Activated T-helper 17 cell treated with anti-CD3 and anti-CD28 coated beads, Interleukin-2, amount 50 U/mL, for 72 hours (primary cell): ENCODE measurements around the gene MYBPHL. TPM values are rescaled to one million over a fixed set of nuclear protein-coding genes. Genes with fewer than 3 reads are reported as not detected.

ENCODE experiments used
- ATAC-seq: fragments of 150-1000 bp; cut with Tn5 transposase; replicated peaks from 2 replicates; pipeline ENCODE4 v1.10.0; 2021; ENCODE audit warnings: mild to moderate bottlenecking, moderate library complexity
- H3K27ac Mint-ChIP-seq: one replicate; pipeline ENCODE4 v1.8.0; 2022; ENCODE audit warnings: mixed read lengths
- H3K27me3 Mint-ChIP-seq: one replicate; pipeline ENCODE4 v1.8.0; 2022; ENCODE audit warnings: mixed read lengths
- H3K36me3 Mint-ChIP-seq: one replicate; pipeline ENCODE4 v1.8.0; 2022; ENCODE audit warnings: low read depth, mild to moderate bottlenecking, mixed read lengths
- H3K4me1 Mint-ChIP-seq: one replicate; pipeline ENCODE4 v1.8.0; 2022; ENCODE audit warnings: mixed read lengths
- H3K4me3 Mint-ChIP-seq: one replicate; pipeline ENCODE4 v1.8.0; 2022; ENCODE audit warnings: mild to moderate bottlenecking, mixed read lengths
- H3K9me3 Mint-ChIP-seq: one replicate; pipeline ENCODE4 v1.8.0; 2022; ENCODE audit warnings: mixed read lengths
- total RNA-seq, 2 donors: library from RNA; stranded (reverse); gene quantifications; one replicate each; pipeline ENCODE4 v1.2.3, GENCODE V29; 2022

Gene MYBPHL
- total RNA-seq, 2 donors from 2014 or later = not detected

DNA sequence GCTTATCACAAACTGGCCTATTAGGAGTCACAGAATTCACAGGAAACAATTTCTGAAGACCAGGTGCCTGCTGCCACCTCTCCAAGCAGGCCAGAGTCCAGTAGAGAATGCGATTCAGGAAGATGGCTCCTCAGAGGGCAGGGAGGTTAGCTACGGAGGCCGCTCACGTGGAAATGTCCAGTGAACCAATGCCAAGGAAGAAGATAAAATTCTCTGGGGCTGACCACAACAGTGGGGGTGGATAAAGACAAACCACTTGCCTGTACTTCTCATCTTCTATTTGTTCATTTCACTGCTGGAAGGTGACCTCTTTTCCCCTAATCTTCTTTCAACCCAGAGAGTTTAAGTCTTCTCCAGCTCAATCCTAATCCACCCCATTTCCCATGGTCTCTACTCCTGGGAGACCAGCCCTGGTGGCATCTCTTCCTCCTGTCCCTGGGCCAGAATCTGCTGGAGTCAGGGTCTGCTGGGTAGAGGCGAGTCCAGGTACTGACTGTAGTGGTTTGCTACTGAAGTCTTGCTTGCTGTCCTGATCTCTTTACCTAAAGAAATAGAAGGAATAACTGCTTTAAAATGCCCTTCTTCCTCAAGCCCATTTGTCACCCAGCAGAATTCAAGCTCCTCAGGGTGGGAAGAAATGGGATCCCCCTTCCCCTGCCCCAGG, 27.1 kb downstream of the MYBPHL start:
- no peaks in the 10 kb centered on the region for H3K27me3 Mint-ChIP-seq
- no peak overlapping the region for H3K4me3 Mint-ChIP-seq
- no peaks in the 10 kb centered on the region for H3K36me3 Mint-ChIP-seq
- peaks cover 5% of the 10 kb centered on the region for H3K4me1 Mint-ChIP-seq
- ATAC-seq = no peak
- no peak overlapping the region for H3K27ac Mint-ChIP-seq
- H3K9me3 Mint-ChIP-seq = no peaks in the 10 kb centered on the region

DNA sequence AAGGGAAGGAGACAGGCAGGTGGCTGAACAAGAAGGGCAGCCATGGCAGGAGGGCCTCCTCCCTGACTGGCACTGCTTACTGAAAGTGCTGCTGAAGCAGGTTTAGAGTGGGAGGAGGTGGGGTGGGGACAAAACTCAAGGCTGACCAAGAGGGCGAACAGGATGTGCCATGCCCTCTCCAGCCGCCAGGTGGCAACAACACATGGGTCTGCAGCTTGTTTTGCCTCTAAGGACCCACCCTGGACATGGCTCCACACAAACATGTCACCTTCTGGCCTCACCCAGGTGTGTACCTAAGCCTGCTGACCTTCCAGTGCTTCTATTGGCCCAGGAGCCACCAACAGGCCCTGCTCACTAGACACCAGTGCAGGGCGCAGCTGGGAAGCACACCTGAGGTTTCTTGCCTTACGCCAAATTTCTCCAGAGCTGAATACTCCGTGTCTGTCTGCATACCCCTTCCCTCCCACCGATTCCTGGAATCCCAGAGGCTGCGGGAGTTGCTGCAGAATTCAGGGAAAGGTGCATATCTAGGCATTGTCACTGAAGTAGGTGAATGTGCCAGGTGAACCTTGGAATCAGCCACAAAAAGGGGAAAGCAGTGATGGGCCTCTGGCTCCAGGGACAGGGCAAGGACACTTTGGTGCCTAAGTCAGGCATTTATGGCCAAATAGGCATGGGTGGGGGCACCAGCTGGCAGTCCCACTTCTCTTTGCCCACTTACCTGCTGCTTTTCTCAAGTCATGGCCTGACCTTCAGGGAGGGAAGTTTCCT, 29.2 kb downstream of the MYBPHL start:
- no peaks in the 10 kb centered on the region for H3K4me1 Mint-ChIP-seq
- H3K27ac Mint-ChIP-seq = no peak overlapping the region
- no peaks in the 10 kb centered on the region for H3K36me3 Mint-ChIP-seq
- H3K9me3 Mint-ChIP-seq = no peaks in the 10 kb centered on the region
- no peak overlapping the region for H3K4me3 Mint-ChIP-seq
- peak; percentile 82 for ATAC-seq
- no peaks in the 10 kb centered on the region for H3K27me3 Mint-ChIP-seq

DNA sequence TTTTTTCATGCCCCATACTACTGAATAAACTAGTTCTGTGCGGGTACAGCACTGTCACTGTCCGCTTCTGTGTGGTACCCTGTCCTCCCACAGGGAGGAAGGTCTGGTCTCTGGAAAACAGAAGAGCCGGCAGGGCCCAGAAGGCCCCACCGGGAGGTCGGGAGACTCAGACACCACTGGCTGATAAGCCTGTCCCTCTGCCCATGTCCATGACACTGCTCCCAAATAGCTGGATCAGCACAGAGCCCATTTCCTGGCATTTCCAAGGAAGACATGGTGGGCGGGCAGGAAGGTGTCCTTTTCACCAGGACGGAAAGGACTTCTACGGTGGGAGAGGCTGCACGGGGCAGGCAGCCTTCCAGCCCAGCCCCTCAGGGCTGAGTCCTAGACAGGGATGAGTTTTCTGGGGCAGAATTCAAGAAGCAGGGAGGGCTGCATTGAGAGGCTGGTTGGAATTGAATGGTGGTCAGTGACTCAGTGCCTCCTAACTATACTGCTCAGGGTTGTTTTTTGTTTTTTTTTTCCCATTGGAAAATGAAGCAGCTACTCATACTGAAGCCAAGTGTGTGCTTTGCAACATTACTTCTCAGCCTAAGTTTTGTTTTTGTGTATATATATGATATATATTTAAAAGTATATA, 31.0 kb downstream of the MYBPHL start:
- Mint-ChIP-seq H3K9me3 (no peaks in the 10 kb centered on the region), H3K36me3 (no peaks in the 10 kb centered on the region), H3K27ac (no peak overlapping the region), H3K4me3 (no peak overlapping the region), H3K4me1 (no peaks in the 10 kb centered on the region), H3K27me3 (no peaks in the 10 kb centered on the region)
- no peak for ATAC-seq

DNA sequence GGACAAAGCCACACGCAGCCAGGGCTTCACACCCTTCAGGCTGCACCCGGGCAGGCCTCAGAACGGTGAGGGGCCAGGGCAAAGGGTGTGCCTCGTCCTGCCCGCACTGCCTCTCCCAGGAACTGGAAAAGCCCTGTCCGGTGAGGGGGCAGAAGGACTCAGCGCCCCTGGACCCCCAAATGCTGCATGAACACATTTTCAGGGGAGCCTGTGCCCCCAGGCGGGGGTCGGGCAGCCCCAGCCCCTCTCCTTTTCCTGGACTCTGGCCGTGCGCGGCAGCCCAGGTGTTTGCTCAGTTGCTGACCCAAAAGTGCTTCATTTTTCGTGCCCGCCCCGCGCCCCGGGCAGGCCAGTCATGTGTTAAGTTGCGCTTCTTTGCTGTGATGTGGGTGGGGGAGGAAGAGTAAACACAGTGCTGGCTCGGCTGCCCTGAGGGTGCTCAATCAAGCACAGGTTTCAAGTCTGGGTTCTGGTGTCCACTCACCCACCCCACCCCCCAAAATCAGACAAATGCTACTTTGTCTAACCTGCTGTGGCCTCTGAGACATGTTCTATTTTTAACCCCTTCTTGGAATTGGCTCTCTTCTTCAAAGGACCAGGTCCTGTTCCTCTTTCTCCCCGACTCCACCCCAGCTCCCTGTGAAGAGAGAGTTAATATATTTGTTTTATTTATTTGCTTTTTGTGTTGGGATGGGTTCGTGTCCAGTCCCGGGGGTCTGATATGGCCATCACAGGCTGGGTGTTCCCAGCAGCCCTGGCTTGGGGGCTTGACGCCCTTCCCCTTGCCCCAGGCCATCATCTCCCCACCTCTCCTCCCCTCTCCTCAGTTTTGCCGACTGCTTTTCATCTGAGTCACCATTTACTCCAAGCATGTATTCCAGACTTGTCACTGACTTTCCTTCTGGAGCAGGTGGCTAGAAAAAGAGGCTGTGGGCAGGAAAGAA, 32.0 kb downstream of the MYBPHL start:
- no peaks in the 10 kb centered on the region for H3K36me3 Mint-ChIP-seq
- no peaks in the 10 kb centered on the region for H3K27me3 Mint-ChIP-seq
- ATAC-seq = no peak
- H3K9me3 Mint-ChIP-seq = no peaks in the 10 kb centered on the region
- no peak overlapping the region for H3K4me3 Mint-ChIP-seq
- no peaks in the 10 kb centered on the region for H3K4me1 Mint-ChIP-seq
- no peak overlapping the region for H3K27ac Mint-ChIP-seq

DNA sequence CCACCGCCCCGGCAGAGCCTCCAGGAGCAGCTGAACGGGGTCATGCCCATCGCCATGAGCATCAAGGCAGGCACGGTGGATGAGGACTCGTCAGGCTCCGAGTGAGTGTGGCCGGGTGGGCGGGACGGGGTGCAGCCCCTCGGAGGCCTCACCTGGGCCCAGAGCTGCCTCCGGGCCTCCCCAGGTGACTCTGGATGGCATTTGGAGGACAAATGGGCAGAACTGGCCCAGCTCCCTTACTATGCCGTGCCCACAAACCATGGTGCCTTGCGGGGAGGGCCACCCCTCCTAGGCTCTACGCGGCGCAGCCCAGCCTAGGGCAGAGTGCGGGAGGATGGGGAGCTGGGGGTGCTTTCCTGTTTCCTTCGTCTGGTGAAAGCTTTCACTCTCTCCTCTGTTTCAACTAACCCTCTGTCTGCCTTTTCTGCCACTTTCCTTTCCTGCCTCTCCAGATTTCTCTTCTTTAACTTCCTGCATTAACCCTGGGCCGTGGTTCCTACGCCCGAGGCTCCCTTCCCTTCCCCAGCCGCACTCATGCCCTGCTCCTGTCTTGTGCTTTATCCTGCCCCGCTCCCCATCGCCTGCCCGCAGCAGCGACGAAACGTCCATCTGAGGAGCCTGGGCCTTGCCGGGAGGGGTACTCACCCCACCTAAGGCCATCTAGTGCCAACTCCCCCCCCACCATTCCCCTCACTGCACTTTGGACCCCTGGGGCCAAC, 33.1 kb downstream of the MYBPHL start:
- Mint-ChIP-seq H3K27ac (no peak overlapping the region), H3K27me3 (no peaks in the 10 kb centered on the region), H3K4me1 (no peaks in the 10 kb centered on the region), H3K9me3 (no peaks in the 10 kb centered on the region), H3K4me3 (no peak overlapping the region), H3K36me3 (no peaks in the 10 kb centered on the region)
- no peak for ATAC-seq

DNA sequence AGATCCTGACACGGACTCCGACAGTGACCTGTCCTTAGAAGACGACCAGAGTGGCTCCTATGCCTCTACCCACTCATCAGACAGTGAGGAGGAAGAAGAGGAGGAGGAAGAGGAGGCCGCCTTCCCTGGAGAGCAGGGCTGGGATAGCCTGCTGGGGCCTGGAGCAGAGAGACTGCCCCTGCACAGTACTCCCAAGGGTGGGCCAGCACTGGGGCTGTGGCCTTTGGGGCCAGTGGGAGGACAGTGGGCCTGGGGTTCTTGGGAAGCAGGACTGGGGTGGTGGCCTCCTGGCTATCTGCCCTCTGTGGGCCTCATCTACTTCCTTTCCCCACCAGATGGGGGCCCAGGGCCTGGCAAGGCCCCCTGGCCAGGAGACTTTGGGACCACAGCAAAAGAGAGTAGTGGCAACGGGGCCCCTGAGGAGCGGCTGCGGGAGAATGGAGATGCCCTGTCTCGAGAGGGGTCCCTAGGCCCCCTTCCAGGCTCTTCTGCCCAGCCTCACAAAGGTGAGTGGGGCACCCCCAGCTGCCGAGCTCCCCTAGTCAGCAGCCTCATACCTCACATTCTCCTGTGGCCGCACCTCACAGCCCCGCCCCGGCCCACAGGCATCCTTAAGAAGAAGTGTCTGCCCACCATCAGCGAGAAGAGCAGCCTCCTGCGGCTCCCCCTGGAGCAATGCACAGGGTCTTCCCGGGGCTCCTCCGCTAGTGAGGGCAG, 33.8 kb downstream of the MYBPHL start:
- Mint-ChIP-seq H3K36me3 (no peaks in the 10 kb centered on the region), H3K27me3 (no peaks in the 10 kb centered on the region), H3K9me3 (no peaks in the 10 kb centered on the region), H3K4me1 (no peaks in the 10 kb centered on the region), H3K4me3 (no peak overlapping the region), H3K27ac (no peak overlapping the region)
- no peak for ATAC-seq

DNA sequence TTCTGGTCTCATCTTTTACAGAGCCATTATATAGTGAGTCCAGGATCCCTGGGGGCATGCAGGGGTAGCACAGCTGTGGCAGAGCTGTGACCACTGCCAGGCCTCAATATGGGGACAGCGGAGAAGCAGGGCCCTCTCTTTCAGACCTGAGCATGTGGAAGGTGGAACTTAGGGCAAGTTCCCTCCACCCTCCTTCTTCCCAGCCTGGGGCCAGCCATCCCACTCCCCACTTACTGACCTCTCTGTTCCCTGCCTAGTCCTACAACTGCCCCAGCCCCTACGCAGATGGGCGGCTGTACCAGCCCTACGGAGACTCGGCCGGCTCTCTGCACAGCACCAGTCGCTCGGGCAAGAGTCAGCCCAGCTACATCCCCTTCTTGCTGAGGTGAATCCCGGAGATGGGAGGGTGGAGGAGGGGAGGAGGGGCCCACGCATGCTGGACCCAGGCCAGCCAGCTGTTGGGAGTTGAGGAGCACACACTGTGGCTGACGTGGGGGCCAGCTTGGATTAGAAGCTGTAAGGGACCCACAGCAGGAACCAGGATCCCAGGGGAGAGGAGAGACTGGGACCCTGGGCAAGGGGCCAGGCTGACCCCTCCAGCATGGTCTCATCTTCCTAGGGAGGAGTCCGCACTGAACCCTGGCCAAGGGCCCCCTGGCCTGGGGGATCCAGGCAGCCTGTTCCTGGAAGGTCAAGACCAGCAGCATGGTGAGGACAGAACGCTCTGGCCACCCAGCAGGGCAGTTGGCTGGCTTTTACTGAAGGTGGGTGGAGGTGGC, 34.6 kb downstream of the MYBPHL start:
- H3K9me3 Mint-ChIP-seq = no peaks in the 10 kb centered on the region
- no peak for ATAC-seq
- H3K4me3 Mint-ChIP-seq = no peak overlapping the region
- H3K27ac Mint-ChIP-seq = no peak overlapping the region
- H3K4me1 Mint-ChIP-seq = no peaks in the 10 kb centered on the region
- no peaks in the 10 kb centered on the region for H3K27me3 Mint-ChIP-seq
- H3K36me3 Mint-ChIP-seq = no peaks in the 10 kb centered on the region

DNA sequence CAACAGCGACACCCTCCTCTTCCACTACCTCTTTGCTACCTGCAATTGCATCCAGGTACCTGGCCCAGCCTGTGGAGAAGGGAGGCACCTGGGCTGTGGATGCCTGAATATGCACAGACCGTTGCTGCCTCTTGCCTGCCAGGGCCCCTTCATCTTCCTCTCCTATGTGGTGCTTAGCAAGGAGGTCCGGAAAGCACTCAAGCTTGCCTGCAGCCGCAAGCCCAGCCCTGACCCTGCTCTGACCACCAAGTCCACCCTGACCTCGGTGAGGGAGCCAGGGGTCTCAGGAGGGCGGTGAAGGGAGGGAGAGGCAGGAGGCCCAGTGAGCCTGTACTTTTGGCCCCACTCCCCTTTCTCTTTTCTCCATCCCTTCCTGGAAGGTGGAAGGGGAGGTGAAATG, 35.4 kb downstream of the MYBPHL start:
- Mint-ChIP-seq H3K9me3 (no peaks in the 10 kb centered on the region), H3K27ac (no peak overlapping the region), H3K4me3 (no peak overlapping the region), H3K27me3 (no peaks in the 10 kb centered on the region), H3K36me3 (no peaks in the 10 kb centered on the region), H3K4me1 (no peaks in the 10 kb centered on the region)
- no peak for ATAC-seq

DNA sequence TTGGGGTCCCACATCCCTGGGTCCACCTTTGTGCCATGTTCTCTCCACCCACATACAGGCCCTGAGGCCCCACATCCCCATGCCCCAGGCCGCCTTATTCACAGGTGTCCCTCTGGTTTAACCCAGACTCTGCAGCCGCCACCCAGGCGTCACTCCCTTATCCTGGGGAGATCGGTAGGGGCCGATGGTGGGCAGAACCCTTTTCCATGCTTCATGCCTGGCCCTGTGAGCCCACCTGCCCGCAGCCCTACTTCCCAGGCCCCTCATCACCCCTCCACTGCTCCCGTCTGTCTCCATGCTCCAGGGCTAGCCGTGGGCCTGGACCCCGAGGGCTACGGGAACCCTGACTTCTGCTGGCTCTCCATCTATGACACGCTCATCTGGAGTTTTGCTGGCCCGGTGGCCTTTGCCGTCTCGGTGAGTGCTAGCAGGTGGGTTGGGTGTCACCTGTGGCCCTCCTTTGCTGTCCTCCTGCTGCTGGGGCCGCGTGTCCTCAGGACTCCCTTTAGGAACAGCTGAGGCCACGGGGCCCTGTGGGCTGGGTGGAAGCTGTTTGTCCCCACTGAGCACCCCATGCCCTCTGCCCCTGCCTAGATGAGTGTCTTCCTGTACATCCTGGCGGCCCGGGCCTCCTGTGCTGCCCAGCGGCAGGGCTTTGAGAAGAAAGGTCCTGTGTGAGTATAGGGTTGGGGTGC, 36.0 kb downstream of the MYBPHL start:
- Mint-ChIP-seq H3K36me3 (no peaks in the 10 kb centered on the region), H3K4me1 (no peaks in the 10 kb centered on the region), H3K9me3 (no peaks in the 10 kb centered on the region), H3K27ac (no peak overlapping the region), H3K4me3 (no peak overlapping the region), H3K27me3 (no peaks in the 10 kb centered on the region)
- no peak for ATAC-seq

DNA sequence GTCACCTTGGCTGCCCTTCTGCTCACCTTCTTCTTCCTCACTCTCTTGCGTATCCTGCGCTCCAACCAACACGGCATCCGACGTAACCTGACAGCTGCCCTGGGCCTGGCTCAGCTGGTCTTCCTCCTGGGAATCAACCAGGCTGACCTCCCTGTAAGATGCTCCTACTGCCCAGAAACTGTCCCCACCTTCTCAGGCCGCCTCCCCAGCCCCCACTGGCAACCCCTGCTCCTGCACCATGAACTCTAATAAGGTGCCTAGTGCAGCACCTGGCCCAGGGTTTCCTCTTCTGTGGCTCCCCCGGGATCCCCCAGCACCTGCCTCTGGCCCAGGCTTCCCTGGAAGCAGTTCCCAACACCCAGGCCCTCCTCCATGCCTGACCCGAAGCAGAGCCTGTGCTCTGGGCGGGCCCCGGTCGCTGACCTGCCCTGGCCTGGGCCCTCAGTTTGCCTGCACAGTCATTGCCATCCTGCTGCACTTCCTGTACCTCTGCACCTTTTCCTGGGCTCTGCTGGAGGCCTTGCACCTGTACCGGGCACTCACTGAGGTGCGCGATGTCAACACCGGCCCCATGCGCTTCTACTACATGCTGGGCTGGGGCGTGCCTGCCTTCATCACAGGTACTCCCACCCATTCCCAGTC, 36.7 kb downstream of the MYBPHL start:
- Mint-ChIP-seq H3K9me3 (no peaks in the 10 kb centered on the region), H3K36me3 (no peaks in the 10 kb centered on the region), H3K27me3 (no peaks in the 10 kb centered on the region), H3K27ac (no peak overlapping the region), H3K4me1 (no peaks in the 10 kb centered on the region), H3K4me3 (no peak overlapping the region)
- no peak for ATAC-seq

DNA sequence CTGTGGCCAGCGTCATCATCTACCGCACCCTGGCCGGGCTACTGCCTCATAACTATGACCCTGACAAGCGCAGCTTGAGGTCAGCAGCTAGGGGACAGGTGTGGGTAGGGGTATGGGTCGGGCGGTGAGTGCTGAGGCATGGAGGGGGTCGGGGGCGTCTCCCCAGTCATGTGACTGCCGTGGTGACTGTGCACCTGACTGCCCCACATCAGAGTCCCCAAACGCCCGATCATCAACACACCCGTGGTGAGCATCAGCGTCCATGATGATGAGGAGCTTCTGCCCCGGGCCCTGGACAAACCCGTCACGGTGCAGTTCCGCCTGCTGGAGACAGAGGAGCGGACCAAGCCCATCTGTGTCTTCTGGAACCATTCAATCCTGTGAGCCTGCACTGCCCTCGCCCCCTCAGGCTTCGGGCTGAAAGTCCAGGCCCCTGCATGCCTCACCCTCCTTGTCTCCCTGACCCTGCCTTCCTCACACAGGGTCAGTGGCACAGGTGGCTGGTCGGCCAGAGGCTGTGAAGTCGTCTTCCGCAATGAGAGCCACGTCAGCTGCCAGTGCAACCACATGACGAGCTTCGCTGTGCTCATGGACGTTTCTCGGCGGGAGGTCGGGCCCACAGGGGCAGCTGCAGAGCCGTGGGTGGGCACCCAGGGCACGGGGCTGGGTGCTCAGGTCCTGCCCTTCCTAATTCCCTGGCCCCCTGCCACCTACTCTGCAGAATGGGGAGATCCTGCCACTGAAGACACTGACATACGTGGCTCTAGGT, 37.4 kb downstream of the MYBPHL start:
- no peaks in the 10 kb centered on the region for H3K36me3 Mint-ChIP-seq
- no peaks in the 10 kb centered on the region for H3K27me3 Mint-ChIP-seq
- H3K4me3 Mint-ChIP-seq = no peak overlapping the region
- H3K27ac Mint-ChIP-seq = no peak overlapping the region
- no peaks in the 10 kb centered on the region for H3K9me3 Mint-ChIP-seq
- no peaks in the 10 kb centered on the region for H3K4me1 Mint-ChIP-seq
- no peak for ATAC-seq
